Measurements from ENCODE around the gene INSR.
"Not testable (repeated sequence)": the region's sequence is repeated elsewhere in the genome, so short reads cannot be mapped to it uniquely, and the experiment has no call there.

INSR gene

GRCh38 chr19:7293762-7294557, at the start of gene INSR:
INSR (minus strand) TSS chr19:7294414; CDS start chr19:7293891, 523 bp downstream.
- DNase-seq (ENCODE audit: low read depth in 1 of 2, low spot score in 1 of 2) = peak; percentile 23 to 43

GRCh38 chr19:7342143-7342542, 47.9 kb upstream of the INSR start:
- DNase-seq (ENCODE audit: low read depth in 1 of 2, low spot score in 1 of 2) = no peak

DNA sequence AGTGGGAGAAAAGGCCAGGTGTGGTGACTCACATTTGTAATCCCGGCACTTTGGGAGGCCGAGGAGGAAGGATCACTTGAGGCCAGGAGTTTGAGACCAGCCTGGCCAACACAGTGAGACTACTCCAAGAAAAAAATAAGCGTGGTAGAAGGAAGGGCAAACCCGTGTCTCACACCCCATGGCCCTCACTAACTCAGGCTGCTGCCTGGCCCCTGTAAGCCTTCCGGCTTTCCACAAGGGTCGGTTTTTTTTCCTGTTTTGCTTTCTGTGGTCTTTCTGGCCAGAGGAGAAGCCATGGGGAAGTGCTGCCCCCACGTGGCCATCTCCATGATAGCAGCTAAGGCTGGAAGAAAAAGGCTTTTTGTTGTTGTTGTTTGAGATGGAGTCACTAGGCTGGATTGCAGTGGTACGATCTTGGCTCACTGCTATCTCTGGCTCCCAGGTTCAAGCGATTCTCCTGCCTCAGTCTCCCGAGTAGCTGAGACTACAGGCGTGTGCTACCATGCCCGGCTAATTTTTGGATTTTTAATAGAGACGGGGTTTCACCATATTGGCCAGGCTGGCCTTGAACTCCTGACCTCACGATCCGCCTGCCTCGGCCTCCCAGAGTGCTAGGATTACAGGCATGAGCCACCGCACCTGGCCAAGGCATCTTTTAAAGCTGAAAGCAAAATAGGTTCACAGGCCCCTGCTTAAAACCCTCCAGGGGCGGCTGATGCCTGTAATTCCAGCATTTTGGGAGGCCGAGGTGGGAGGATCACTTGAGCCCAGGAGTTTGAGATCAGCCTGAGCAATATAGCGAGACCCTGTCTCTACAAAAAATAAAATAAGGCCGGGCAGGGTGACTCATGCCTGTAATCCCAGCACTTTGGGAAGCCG, 47.0 kb upstream of the INSR start:
- DNase-seq (ENCODE audit: low read depth in 1 of 2, low spot score in 1 of 2) = peak; percentile 77 to 89

DNA sequence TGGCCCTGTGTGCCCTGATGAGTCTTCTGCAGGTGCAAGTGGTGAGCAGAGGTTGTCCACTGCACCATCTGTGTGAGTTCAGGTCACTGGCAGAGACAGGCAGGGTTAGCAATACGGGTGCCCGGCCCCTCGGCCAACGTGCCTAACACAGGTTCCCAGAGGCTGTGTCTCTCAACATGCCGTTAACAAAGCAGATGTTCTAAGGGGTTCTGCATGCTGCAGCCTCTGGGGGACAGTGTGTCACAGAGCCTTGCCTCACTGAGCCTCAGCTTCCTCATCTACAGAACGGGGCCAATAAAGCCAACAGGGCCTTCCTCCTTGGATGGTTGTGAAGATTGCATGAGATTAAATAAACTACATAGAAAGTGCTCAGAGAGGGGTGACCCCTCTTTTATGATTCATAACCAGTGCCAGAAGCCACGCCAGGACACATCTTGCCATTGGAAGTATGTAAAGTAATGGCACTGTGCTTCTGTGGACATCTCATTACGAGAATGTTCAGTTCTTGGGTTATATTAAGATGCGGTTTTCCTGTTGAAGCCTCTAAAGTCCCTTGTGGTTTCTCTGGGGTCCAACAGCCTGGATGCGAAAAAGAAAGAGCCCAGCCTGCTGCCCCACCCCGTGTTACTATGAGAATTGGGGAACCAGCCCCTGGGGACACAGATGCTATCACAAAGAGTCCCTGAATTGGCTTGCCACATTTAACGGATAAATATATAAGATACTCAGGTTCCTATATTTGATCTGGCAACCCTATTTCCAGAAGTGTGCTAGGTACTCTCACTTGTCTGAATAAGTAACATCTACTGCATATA, 43.4 kb upstream of the INSR start:
- no peak for DNase-seq (ENCODE audit: low read depth in 1 of 2, low spot score in 1 of 2)

- no peak for DNase-seq (ENCODE audit: low read depth in 1 of 2, low spot score in 1 of 2)
Measured at GRCh38 chr19:7336321-7336973, 42.2 kb upstream of the INSR start.

- no peak for DNase-seq (ENCODE audit: low read depth in 1 of 2, low spot score in 1 of 2)
Measured at GRCh38 chr19:7333198-7334118, 39.2 kb upstream of the INSR start.

- no peak for DNase-seq (ENCODE audit: low read depth in 1 of 2, low spot score in 1 of 2)
Measured at GRCh38 chr19:7331446-7331845, 37.2 kb upstream of the INSR start.

DNA sequence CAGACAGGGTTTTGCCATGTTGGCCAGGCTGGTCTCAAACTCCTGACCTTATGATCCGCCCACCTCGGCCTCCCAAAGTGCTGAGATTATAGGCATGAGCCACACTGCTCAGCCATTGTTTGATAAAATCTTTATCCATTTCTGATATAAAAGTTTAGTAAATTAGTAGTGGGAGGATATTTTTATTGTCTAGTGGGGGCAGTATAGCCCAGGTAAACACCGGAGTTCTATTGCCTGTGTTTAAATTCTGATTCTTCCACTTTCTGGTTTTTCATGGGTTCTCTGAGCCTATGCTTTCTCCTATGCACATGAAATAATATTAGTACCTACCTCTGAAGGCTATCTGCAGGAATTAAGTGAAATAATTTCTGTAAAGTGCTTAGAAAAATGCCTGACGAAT, 34.4 kb upstream of the INSR start:
- no peak for DNase-seq (ENCODE audit: low read depth in 1 of 2, low spot score in 1 of 2)

DNA sequence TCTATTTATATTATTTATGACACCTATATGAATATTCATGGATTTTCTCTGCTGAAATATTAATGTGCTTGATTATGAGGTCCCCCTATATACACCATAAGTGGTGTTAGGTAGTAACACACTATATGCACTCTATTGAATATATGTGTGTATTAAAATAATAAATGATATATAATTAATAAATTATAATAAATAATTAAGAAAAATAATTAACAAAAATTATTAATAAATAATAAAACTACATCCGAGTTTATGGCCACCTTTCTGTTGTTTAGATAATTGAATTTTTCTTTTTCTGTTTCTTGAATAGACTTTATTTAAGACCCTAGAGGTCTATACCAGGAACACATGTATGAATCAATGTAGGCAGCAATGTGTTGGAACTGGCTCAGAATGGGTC, 33.6 kb upstream of the INSR start:
- no peak for DNase-seq (ENCODE audit: low read depth in 1 of 2, low spot score in 1 of 2)

GRCh38 chr19:7326105-7326877, 32.1 kb upstream of the INSR start:
- DNase-seq (ENCODE audit: low read depth in 1 of 2, low spot score in 1 of 2) = no peak

DNA sequence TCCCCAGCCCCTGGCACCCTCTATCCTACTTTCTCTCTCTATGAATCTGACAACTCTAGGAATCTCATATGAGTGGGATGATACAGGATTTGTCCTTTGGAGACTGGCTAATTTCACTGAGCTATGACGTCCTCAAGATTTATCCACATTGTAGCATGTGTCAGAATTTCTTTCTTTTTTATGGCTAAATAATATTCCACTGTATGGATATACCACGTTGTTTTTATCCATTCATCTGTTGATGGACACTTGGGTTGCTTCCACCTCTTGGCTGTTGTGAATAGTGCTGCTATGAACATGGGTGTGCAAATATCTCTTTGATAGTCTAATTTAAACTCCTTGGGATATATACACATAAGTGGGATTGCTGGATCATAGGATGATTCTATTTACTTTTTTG, 24.0 kb upstream of the INSR start:
- no peak for DNase-seq (ENCODE audit: low read depth in 1 of 2, low spot score in 1 of 2)

DNA sequence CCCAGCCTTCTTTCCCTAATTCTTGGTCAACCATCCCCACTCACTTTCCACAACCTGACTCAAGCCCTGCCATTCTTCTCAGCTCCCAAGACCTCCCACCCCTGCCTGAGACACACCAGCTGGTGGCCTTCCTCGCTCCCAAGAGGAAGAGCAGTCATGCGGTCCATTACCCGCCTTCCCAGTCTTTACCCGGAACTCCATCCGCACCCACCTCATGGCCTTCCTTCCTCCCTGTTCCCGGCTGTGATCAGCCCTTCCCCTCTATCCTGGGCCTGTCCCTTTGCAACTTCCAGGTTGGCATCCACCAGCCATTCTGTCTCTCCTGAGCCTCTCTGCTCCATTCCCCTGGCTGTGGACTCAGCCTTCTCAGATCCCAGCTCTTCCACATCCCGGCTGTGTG, 18.6 kb upstream of the INSR start:
- no peak for DNase-seq (ENCODE audit: low read depth in 1 of 2, low spot score in 1 of 2)

DNA sequence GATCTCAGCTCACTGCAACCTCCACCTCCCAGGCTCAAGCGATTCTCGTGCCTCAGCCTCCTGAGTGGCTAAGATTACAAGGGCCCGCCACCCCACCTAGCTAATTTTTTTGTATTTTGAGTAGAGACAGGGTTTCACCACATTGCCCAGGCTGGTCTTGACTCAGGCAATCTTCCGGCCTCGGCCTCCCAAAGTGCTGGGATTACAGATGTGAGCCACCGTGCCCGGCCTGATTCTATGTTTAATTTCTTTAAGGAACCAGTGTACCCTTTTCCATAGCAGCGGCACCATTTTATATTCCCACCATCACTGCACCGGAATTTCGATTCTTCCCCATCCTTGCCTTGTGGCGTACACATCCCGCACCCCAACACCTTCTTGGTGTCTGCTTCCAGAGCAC, 17.7 kb upstream of the INSR start:
- no peak for DNase-seq (ENCODE audit: low read depth in 1 of 2, low spot score in 1 of 2)

GRCh38 chr19:7308327-7308726, 14.1 kb upstream of the INSR start:
- DNase-seq (ENCODE audit: low read depth in 1 of 2, low spot score in 1 of 2) = not testable (repeated sequence)

DNA sequence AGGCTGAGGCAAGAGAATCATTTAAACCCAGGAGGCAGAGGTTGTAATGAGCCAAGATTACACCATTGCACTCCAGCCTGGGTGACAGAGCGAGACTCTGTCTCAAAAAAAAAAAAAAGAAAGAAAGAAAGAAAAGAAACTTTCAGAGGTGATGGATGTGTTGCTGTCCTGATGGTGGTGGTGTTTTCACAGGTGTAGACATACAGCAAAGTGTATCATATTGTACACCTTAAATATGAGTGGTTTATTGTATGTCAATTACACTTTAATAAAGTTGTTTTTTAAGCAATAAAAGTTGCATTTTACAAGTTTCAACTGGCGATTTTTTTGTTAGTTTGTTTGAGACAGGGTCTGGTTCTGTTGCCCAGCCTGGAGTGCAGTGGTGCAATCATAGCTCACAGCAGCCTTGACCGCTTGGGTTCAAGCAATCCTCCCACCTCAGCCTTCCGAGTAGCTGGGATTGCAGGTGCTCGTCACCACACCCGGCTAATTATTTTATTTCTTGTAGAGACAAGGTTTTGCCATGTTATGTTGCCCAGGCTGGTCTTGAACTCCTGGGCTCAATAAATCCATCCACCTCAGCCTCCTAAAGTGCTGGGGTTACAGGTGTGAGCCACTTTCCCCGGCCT, 13.5 kb upstream of the INSR start:
- no peak for DNase-seq (ENCODE audit: low read depth in 1 of 2, low spot score in 1 of 2)

DNA sequence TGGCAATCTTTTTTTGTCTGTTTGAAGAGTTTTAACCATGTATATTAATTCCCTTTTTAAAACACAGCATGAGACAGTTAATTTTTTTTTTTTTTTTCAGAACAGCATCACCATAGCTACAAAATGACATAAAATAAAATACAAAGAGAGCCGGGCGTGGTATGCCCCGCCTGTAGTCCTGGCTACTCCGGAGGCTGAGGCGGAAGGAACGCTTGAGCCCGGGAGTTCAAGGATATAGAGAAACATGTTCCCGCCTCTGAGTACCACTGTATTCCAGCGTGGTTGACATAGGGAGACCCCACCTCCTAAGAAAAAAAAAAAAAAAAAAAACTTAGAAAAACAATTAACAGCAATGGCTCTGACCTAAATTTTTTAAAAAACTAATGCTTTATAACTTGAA, 10.0 kb upstream of the INSR start:
- DNase-seq (ENCODE audit: low read depth in 1 of 2, low spot score in 1 of 2) = no peak

DNA sequence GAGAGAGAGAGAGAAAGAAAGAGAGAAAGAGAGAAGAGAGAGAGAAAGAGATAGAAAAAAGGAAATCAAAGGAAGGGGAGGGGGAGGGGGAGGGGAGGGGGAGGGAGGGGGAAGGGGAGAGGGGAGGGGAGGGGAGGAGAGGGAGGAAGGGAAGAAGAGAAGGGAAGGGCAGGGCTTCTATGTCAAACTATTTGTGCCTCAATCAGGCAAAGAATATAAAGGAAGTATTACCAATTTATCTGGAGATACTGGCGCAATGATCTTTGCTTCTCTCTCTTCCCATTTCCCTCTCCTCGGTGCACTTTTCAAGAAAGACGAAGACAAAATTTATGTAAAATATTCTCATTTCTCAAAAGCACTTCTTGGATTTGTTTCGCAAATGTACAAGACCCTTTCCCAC, 9.3 kb upstream of the INSR start:
- no peak for DNase-seq (ENCODE audit: low read depth in 1 of 2, low spot score in 1 of 2)

DNA sequence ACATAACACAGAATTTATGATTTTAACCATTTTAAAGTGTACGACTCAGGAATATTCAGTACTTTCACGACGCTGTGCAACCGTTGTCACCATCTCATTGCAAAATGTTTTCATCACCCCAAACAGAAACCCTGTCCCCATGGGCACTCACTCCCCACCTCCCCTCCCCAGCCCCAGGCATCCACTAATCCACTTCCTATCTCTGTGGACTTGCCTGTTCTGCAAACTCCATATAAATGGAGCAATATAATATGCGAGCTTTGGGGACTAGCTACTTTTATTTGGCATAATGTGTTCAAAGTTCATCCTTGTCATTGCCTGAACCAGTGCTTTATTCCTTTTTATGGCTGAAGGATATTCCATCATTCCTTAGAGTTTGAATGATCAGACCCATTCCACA, 7.3 kb upstream of the INSR start:
- DNase-seq (ENCODE audit: low read depth in 1 of 2, low spot score in 1 of 2) = no peak

DNA sequence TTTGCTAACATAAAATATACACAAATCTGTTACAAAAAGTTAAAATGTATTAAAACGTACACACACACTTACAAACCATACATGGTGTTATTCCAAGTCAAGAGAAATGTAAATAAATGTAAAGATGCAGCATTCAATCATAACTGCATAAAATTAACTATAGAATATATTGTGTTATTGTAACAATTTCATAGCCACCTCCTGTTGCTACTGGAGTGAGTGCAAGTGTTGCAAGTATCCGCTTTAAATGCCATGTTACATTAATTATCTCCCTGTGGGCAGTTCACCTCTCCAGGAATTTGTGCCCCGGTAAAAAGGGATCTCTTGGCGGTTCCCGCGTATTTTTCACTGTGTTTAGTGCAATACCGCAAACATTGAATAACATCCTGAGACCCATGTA, 3.5 kb upstream of the INSR start:
- no peak for DNase-seq (ENCODE audit: low read depth in 1 of 2, low spot score in 1 of 2)
